GM21390 (cell line): ENCODE results near the gene POLR3A.
"Not testable (repeated sequence)": the region's sequence is repeated elsewhere in the genome, so short reads cannot be mapped to it uniquely, and the experiment has no call there.

ENCODE experiments used
- ATAC-seq: cut with Tn5 transposase; IDR thresholded peaks from one replicate; pipeline ENCODE4 v1.9.1; 2021; ENCODE audit not compliant: unreplicated experiment

Gene POLR3A

GRCh38 chr10:78029269-78030226, at the start of gene POLR3A:
Gene POLR3A, minus strand, starts transcription at chr10:78029515. Its CDS starts 108 bp downstream, at chr10:78029407.
- ATAC-seq, result peak; percentile 57

GRCh38 chr10:78078539-78079330, 49.4 kb upstream of the POLR3A start:
- ATAC-seq, result no peak

- ATAC-seq, result not testable (repeated sequence)
These were observed 46.5 kb upstream of the POLR3A start for GRCh38 chr10:78075806-78076205.

- no peak for ATAC-seq
These were observed 43.2 kb upstream of the POLR3A start for GRCh38 chr10:78072504-78072903.

- no peak for ATAC-seq
These were observed 42.5 kb upstream of the POLR3A start for GRCh38 chr10:78071857-78072179.

GRCh38 chr10:78071140-78071856, 42.0 kb upstream of the POLR3A start:
- ATAC-seq, result no peak

GRCh38 chr10:78070726-78071125, 41.4 kb upstream of the POLR3A start:
- ATAC-seq, result no peak

- ATAC-seq, result not testable (repeated sequence)
These were observed 40.7 kb upstream of the POLR3A start for GRCh38 chr10:78070064-78070463.

- no peak for ATAC-seq
These were observed 39.8 kb upstream of the POLR3A start for GRCh38 chr10:78069151-78069550.

- ATAC-seq, result no peak
These were observed 37.6 kb upstream of the POLR3A start for GRCh38 chr10:78066728-78067430.

- ATAC-seq, result no peak
These were observed 36.7 kb upstream of the POLR3A start for GRCh38 chr10:78066012-78066411.

- ATAC-seq, result no peak
These were observed 36.3 kb upstream of the POLR3A start for GRCh38 chr10:78065611-78066010.

GRCh38 chr10:78064919-78065318, 35.6 kb upstream of the POLR3A start:
- ATAC-seq, result not testable (repeated sequence)

- ATAC-seq, result no peak
These were observed 33.9 kb upstream of the POLR3A start for GRCh38 chr10:78063236-78063635.

- ATAC-seq, result no peak
These were observed 33.0 kb upstream of the POLR3A start for GRCh38 chr10:78062296-78062695.

GRCh38 chr10:78059906-78060702, 30.8 kb upstream of the POLR3A start:
- no peak for ATAC-seq

GRCh38 chr10:78058562-78058961, 29.2 kb upstream of the POLR3A start:
- no peak for ATAC-seq

GRCh38 chr10:78053211-78053868, 24.0 kb upstream of the POLR3A start:
- no peak for ATAC-seq

GRCh38 chr10:78049851-78050250, 20.5 kb upstream of the POLR3A start:
- ATAC-seq, result no peak
